Erythroblast (primary cell): Measurements from ENCODE around the gene TACR1.

ENCODE experiments used
- GATA1 ChIP-seq: IDR thresholded peaks from 2 replicates; pipeline ENCODE4 v1.6.1; 2011; ENCODE audit warnings: low read depth, mild to moderate bottlenecking, control low read depth, low read length, moderate library complexity
- POLR2A ChIP-seq: IDR thresholded peaks from 2 replicates; pipeline ENCODE4 v1.6.1; 2011; ENCODE audit warnings: mild to moderate bottlenecking, low read length

DNA sequence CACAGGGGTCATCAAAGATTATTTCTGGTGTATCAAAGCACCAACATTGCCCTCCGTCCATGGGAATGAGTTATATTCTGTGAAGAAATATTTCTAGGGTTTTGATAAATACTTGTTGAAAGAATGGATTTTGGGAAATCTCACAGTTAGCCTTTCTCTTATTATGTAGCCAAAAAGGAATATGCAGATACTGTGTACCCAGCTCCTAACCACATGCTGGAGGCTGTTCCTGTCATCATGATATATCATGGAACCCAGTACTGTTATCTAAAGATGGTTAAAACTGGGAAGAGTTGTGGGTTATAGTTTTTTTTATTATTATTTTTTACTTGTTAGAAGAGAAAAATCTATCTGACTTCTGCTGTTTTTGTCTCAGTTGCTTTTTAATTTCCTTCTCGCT, 158.1 kb downstream of the TACR1 start:
- no peak for TF ChIP-seq POLR2A
- no peak for TF ChIP-seq GATA1
